Measurements from ENCODE around the gene MYRIP.

DNA sequence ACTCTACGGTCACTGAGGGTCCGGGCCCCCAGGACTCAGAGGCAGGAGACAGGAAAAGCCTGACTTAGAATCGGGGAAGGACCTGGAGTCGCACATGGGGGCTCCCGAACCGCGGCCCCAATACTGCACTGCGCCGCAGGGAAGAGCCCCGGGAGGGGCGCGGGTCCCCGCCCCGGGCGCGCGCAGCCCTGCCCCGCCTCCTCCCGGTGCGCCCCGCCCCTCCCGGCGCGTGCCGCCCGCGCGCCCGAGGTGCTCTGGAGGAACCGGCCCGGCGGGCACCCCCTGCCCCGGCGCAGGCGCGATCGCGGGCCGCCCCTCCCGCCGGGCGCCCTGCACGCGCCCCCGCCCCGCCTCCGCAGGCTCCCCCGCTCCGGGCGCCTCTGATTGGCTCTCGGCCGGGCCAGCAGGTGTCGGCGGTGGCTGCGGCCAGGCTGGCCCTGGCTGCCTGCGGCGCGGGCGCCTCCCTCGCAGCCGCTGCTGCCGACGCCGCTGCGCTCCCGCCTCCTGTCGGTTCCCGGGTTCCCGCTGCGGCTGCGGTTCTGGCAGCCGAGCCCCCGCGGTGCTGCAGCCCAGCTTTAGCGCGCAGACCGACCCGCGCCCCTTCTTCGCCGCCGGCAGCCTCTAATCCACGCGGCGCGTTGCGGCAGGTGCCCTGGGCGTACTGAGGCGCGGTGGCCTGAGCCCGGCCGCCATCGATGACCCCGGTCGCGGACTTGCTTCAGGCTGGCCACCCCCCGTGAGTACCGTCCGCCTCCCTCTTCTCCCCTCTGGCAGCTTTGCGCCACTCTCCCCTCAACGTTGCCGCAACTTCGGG, at the start of gene MYRIP:
- TF ChIP-seq POLR2AphosphoS5 (IDR thresholded peaks at IDR 0.05; ENCODE audit: borderline replicate concordance, low read depth, low read length): no peak
- TF ChIP-seq EZH2 (IDR thresholded peaks at IDR 0.05): no peak
